Hematopoietic multipotent progenitor cell treated with erythropoietin and hydrocortisone succinate and interleukin-3 and kit ligand, for 17 days (in vitro differentiated cells): ENCODE measurements around the gene DHX58.

Source experiments
- DNase-seq: peaks from one replicate; pipeline ENCODE4 v3.0.0-alpha.2; 2015; ENCODE audit warnings: low spot score

DHX58 gene

DNA sequence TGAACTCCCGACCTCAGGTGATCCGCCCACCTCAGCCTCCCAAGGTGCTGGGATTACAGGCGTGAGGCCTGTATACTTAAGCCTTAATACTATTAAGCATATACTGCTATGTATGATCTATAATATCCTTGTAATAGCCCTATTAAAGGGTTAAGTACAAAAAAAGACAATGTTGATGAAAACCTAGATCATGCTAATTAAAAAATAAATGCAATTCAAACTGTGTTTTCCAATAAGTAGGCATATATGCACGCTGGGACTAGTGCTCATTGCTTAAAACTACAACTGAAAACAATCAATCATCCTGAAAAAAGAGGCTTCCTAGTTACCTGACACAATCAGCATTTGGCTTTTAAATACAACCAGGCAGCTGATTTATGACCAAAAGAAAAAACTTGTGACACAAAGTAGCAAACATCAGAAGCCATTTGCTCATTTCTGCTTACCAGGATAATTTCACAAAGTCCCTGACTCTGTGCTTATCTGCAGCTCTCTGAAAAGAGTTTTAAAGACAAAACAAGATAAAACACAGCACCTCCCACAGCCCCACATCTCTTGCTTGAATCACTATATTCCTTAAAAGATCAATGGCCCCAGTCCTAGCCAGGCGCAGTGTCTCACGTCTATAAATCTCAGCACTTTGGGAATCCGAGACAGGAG lies 25.3 kb downstream of the DHX58 start:
- no peak for DNase-seq

GRCh38 chr17:42081516-42082129 lies 30.9 kb downstream of the DHX58 start:
- no peak for DNase-seq

- DNase-seq = no peak
These were observed 33.0 kb downstream of the DHX58 start for GRCh38 chr17:42079541-42079940.

DNA sequence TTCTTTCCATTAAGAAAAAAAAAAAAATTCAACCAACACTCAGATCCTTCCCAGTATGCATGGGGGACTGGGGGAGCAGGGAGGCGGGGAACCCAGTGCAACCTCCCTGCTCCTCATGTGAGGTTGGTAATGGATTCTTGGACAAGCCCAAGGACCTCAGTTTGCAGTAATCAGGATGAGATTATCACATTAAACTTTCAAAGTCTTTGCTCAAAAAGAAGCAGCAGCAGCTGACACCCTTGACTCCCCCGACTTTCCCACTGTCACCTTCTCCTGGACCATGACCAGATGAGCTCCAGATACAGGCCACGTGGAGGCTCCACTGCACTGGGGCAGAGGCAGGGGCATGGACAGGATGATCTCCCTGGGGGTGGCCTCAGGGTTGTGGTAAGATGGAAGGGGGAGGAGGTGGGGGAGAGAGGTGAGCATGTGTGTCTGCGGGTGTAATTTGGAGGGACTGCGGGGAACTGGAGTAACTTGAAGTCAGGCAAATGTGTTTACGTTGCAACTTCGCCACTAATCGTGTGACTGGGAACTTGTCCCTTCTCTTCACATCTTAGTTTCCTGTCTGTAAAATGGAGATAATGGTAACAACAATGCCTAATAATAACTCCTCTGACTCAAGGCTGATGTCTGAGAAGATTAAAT lies 34.0 kb downstream of the DHX58 start:
- no peak for DNase-seq

- no peak for DNase-seq
These were observed 34.8 kb downstream of the DHX58 start for GRCh38 chr17:42077755-42078154.

GRCh38 chr17:42076797-42077559 lies 35.5 kb downstream of the DHX58 start:
- no peak for DNase-seq

DNA sequence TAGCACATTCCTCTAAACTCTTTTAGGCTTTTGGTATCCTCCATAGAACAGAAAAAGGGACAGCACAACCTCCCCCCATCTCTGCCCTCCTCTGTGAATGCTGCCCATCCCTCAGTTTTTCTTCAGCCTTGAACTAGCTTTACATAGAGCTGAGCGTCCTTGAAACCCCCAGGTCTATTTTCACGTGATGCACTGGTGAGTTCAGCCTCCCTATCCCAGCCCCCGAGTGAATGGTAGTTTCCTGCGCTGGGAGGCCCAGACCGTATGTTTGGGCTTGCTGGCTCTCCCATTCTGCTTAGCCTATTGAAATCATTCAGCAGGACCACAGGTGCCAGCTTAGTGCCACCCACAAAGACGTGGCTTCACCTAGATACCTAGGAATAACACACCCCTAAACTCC lies 36.7 kb downstream of the DHX58 start:
- DNase-seq = no peak

GRCh38 chr17:42072323-42073187 lies 40.0 kb downstream of the DHX58 start:
- DNase-seq = no peak

DNA sequence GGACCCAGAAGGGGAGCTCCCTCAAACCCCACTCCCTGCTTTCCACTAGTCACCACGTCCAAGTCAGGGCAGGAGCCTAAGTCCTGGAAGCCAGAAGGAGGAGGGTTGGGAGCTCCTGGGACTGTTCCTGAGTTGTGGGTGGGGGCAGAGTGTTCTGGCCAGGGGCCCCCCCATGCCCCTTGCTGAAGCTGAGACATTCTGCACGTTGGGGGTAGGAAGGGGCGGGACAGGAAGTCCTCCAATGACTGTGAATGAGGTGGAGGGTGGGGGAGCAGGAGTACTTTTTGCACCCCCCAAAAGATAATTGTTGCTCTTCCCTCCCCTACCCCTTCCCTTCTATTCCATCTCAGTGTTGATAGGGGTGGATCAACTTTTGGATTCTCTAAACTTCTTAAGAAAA lies 40.7 kb downstream of the DHX58 start:
- DNase-seq = no peak

- no peak for DNase-seq
These were observed 43.5 kb downstream of the DHX58 start for GRCh38 chr17:42068979-42069378.

- peak; percentile 72 for DNase-seq
These were observed 45.0 kb downstream of the DHX58 start for GRCh38 chr17:42067371-42068091.

DNA sequence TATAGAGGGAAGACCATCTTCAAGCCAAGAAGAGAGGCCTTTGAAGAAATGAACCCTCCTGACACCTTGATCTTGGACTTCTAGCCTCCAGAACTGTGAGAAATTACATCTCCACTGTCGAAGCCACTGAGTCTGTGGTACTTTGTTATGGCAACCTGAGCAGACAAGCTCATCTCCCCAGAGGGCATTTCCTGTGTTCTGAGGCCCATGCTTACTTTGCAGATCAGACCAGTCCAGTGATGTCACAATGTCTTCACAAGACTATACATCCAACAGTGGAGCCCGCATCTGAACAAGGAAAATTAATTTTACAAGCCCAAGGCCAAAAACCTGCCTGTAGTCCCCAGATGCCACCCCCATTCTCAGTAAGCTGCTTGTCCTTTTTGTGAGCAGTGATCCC lies 47.3 kb downstream of the DHX58 start:
- DNase-seq = no peak

- DNase-seq = no peak
These were observed 49.8 kb downstream of the DHX58 start for GRCh38 chr17:42062681-42063080.

GRCh38 chr17:42061646-42062487 lies 50.6 kb downstream of the DHX58 start:
- no peak for DNase-seq

DNA sequence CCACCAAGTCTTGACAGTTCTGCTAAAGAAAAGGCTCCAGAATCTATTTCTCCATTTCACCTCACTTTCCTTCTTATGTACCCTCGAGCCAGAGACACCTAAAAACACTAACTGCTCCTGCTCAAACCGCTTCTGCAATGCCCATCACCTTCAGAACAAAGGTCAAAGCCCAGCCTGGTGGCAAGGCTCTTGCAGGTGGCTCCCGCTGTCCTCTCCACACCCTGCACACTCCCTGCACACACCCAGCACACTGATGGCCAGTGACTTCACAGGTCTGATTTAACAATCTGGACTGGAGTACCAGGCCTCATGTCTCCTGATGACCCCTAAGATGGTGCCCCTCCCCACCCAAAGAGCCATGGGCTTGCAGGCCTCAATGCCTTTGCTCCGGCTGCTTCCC lies 52.3 kb downstream of the DHX58 start:
- DNase-seq = no peak

GRCh38 chr17:42059815-42060214 lies 52.7 kb downstream of the DHX58 start:
- DNase-seq = no peak

GRCh38 chr17:42058063-42058462 lies 54.5 kb downstream of the DHX58 start:
- DNase-seq = no peak

- no peak for DNase-seq
These were observed 55.9 kb downstream of the DHX58 start for GRCh38 chr17:42056635-42057034.

DNA sequence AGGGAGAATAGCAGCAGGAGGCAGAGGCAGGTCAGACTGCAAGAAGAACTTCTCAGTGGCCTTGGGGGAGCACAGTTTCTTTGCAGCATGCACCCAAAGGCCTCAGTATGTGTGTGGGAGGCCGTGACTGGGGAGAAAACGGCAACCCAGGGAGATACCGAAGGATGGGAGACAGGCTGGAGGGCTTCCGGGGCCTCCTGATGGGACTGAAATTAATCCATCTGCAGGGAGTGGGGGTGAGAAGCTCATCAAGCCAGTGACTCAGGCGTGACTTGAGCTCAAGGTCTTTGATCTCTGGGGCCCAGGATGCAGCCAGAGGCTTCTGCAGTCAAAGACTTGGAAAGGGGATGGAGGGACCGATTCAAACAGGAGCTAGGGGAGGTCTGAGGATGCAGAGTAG lies 57.0 kb downstream of the DHX58 start:
- no peak for DNase-seq

DNA sequence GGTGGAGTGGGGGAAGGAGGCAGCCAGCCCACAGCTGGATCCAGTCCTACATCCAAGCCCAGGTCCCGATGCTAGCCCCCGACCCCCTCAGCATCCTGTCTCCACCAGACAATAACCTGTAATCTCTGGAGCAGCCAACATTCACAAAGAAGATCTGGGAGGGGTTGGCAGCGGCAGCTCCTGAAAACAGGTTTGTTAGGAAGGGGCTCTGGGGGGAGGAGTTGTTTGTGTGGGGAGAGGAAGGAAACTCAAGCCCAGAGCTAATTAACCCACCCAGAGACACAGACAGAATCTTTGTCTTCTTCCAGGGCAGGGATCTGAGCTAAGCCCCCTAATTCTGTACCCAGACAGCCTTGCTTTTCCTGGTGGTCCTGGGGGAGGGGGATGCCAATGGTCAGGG lies 57.5 kb downstream of the DHX58 start:
- DNase-seq = no peak
